ENCODE data around the gene TSC22D2.

TSC22D2 gene

DNA sequence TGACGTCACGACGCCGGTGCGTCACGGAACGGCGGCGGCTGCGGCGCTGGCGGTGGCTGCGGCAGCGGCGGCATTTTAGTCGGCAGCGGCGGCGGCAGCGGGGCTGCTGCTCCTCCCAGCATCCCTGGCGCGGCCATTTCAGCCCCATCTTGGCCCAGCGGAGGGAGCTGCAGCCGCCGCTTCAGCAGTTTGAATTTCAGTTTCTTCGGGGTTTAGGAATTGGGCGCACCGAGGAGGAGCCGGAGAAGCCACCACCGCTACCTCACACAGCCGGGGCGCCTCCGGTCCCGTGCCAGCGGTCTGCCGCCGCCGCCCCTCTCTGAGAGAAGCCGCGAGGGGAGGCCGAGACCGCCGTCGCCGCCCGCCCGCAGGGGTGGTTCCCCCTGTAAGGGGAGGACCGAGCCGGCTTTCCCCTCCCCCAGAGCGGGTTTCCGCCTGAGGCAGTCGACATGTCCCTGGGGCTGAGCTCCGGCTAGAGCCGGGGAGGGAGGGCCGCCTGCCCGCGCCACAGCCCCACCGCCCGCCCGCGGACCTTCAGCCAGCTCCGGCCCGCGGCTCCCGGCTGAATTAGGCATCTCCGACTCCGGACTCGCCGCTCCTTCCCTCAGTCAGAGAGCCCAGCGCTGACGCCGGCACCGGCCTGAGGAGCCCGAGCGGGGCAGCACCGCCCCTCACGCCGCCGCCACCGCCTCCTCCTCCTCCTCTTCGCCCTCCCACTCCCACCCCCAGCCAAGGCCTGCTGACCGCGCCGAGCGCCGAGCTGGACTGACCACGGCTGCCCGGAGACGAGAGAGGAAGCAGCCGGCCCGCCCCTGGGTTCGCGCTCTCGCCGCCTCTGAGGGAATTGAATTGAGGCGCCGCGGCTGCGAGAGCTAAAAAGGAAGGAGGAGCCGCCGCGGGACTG, at the start of gene TSC22D2:
Gene TSC22D2 (plus strand): TSS at position 78 of the 904 bp plus-strand sequence. CDS start 1,053 bp downstream, outside the sequence.
- peak; percentile 97 for DNase-seq

DNA sequence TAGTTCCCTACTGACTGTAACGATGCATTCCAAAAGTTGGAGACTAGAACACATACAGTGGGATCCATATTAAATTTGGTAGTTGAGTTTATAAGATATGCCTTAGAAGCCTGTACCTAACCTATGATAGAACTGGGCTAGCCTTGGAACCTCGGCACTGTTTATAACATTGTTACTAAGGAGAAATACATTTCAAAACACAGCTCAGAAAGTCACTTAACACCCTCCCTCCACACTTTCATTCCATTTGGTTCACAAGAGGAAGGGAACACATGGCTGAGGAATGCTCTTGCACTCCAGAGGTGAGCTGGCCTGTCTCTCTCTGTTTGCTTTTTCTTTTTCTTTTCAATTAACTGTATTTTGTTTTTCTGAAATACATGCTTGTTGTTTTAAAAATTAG, 48.7 kb upstream of the TSC22D2 start:
- DNase-seq = no peak

DNA sequence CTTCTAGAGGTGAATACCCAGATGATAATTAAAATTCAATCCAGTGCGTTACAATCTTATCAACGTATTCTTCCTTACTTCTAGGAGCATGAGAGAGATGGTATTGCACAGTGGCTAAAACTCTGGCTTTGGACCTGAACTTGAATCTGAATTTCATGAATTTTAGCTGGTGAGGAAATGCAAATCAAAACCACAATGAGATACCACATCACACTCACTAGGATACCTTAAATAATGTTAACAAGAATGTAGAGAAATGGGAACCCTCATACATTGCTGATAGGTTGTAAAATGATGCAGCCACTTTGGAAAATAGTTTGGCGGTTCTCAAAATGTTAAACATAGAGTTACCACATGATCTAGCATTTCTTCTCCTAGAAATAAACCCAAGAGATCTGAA, 47.1 kb upstream of the TSC22D2 start:
- no peak for DNase-seq

DNA sequence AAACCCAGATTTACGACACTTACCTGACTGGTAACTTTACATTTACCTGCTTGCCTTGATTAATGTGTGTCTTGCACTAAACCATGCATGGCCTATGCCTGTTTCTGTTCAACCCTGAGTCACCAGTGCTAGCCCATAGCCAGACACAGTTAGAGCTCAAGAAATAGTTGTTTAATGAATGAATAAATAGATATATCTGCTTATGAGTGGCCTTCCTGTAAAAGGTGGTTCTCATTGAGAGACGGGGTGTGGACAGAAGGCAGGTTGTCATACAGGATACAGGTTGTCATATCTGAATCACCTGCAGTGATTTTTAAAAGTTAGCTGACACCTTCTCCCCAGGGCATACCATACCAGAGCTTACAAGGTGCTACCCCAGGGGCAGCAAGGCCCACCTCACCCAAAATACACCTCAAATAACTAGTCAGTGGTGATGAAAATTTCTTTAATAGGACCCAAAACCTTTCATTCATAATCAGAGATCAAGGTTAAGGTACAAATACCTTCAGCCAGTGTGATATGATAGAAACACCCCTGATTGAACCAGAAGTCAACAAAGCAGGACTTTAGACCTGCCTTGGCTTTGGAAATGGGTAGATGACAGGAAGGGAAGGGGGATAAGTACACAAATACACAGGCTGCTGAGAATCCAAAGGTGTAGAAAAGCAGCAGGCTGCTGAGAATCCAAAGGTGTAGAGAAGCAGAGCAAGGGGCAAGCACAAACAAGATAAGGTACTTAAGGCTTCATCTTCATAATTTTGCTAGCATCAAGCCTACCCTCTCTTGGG, 45.4 kb upstream of the TSC22D2 start:
- no peak for DNase-seq

- DNase-seq = no peak
Measured at GRCh38 chr3:150363420-150363819, 44.7 kb upstream of the TSC22D2 start.

DNA sequence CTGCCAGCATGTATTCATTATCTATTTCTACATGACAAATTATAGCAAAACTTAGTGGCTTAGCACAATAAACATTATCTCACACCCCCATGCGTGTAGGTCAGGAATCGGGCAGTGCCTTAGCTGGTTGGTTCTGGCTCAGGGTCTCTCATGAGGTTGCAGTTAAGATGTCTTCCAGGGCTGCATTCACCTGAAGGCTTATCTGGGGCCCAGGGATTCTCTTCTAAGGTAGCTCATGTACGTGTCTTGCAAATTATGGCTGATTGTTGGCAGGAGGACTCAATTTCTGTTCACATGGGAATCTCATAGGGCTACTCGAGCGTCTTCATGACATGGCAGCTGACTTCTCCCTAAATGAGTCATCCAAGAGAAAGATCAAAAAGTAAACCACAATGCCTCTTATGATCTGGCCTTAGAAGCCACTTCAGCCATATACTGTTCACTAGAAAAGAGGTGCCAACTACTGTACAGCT, 42.9 kb upstream of the TSC22D2 start:
- no peak for DNase-seq

DNA sequence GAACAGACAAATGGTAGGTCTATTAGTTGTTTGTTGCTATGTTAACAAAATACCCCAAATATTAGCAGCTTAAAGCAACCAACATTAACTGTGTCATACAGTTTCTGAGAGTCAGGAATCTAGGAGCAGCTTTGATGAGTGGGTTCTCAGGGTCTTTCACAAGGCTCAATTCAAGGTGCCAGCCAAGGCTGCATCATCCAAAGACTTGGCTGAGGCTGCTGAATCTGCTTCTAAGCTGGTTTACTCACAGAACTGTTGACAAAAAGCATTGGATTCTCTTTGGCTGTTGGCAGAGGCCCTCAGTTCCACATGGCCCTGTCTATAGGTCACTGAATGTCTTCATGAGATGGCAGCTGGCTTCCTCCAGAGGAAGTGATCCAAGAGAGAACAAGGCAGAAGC, 40.3 kb upstream of the TSC22D2 start:
- no peak for DNase-seq

GRCh38 chr3:150370122-150370602, 37.9 kb upstream of the TSC22D2 start:
- DNase-seq = no peak

- no peak for DNase-seq
Measured at GRCh38 chr3:150370999-150371398, 37.1 kb upstream of the TSC22D2 start.

DNA sequence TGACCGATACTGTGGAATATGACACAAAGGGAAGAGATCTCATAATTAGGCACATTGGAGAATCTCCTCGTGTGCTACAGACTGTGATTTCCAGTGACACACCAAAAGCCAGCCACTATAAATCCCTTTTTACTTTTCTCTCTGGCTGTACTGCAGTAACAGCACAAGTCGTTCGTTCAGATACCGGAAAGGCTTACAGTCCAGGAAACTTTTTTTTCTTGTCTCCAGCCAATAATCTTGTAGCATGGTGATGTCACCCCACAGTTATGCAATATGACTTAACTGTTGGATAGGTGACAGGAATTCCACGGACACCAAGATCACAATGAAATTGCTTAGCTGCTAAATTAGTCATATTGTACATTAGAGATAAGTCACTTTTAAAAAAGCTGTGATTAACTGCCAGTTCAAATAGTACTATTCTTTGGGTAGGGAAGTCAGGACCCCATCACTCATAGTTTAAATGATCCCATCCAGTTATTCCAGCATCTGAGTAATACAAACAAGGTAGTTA, 36.3 kb upstream of the TSC22D2 start:
- no peak for DNase-seq

DNA sequence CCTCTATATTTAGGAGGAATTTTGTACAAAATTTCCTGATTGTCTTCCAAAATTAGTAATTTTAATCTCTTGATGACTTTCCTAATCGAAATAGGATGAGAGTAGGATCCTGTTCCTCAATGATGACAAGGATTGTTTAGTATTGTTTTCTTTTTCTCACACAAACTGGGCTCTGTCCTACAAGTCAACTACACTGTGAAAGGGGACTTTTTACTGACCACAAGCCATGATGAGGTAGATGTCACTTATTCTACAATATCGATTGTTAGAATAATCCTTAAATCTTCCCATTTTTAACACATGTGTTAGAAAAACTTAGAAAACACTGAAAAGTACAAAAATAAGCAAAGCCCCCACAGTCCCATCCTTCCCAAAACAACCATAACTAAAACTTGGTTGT, 35.8 kb upstream of the TSC22D2 start:
- DNase-seq = no peak

DNA sequence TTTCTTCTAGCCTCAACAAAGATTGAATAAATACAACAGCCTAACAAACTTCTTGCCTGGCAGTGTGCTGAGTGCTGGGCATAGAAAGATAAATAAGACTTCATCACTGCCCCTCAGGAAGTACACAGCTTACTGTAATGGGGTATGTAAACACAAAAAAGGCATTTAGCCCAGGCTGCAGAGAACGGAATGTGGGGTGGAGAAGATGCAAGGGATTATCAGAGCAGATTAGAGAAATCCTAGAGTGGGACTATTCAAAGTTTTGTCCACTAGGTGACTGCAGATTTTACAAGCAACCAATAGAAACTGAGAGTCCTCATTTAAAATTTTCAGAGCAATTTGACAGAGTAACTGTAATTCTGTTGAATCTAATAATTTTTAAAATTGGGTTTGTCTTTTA, 35.4 kb upstream of the TSC22D2 start:
- DNase-seq = no peak

GRCh38 chr3:150373234-150373875, 34.7 kb upstream of the TSC22D2 start:
- DNase-seq = no peak

- no peak for DNase-seq
Measured at GRCh38 chr3:150374975-150375374, 33.1 kb upstream of the TSC22D2 start.

- no peak for DNase-seq
Measured at GRCh38 chr3:150376001-150376848, 31.9 kb upstream of the TSC22D2 start.

DNA sequence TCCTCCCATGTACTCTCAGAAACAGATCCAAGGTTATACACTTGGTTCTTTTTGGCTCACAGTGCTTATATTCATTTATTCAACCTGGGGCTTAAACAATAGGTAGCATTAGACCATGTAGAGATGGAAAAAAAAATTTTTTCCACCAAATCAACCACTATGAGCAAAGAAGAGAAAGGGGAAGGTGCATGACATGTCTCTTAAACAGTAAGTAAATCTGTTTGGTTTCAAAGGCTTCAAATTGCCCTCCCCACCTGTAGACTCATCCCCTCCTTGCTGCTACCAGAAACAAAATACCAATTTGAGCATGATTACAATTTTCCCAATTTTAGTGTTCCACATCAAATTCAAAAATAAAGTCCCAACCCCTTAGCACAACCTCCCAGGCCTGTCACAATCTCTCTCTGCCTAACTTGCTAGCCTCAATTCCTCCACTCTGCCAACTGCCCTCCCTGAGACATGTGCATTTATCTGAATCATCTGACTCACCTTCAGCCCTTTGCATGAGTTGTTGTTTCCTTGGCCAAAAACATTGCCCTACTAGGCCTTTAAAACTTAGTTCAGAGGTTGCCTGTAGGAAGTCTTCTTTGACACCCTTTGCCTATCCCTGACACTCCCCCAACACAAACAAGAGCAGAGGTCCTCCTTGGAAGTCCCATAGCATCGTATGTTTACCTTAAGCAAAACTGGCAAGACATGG, 30.3 kb upstream of the TSC22D2 start:
- no peak for DNase-seq

DNA sequence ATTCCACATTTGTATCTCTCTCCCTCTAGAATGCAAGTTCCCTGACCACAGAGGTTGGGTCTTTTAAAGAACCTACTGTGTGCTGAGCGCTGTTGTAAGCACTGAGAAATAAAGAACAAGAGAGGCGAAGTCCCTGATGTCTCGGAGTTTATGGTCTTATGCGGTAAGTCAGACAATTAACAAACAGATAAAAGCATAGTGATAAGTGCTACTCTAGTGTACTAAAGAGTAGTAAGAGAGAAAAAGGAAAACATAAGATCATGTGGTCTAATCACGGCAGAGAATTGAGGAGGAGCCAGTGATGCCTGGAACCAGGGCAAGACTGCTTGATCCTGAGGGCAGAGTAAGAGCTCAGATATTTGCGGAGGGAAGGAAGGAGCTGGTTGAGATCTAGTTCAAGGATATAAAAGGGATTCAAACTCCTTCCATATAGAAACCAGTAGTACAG, 29.8 kb upstream of the TSC22D2 start:
- DNase-seq = no peak

DNA sequence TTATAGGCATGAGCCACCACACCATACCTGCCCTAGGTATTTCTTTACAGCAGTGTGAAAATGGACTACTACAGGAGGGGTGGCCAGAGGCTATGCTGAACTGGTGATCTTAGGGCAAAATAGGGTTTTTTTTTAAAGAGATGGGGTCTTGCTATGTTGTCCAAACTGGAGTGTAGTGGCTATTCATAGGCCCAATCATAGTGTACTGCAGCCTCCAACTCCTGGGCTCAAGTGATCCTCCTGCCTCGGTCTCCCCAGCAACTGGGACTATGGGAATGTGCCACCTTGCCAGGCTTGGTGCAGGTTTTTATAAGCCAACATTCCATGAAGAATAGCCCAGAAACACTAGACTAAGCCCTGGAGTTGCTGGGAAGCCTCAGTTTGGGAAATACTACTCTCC, 28.6 kb upstream of the TSC22D2 start:
- DNase-seq = no peak

DNA sequence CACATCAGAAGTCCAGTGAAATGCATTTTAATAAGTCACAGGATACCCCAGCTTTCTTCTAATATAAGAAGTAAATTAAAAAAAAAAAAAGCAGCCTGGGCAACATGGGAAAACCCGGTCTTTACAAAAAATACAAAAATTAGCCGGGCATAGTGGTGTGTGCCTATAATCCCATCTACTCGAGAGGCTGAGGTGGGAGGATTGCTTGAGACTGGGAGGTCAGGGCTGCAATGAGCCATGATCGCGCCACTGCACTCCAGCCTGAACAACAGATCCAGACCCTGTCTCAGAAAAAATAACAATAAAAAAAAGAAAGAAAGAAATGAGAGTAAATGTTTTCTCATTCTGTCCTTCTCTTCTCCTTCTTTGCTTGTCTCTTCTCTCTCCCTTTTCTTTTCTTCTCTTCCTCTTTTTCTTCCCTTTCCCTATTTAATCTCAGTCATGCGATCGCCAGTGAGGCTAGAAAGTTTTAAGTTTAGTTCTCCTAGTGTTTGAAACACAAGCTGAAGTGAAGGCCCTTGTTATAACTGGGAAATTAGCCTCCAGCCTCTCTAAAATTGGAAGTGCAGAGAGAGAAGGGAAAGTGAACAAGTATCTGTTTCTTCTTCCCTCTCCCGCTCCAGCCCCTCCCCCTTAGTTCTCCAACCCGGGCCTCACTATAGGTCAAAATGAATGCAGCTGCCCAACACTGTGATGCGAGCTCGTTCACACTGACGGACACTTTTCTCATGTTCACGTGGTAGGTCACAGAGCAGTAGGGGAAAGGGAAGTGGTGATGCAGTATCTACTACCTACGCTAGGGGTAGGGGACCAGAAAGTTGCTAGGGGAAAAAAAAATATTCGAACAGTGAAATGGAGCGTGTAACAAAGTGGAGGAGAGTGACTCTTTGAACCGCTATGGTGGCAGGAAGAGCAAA, 23.5 kb upstream of the TSC22D2 start:
- no peak for DNase-seq
